HCT116 (cell line): ENCODE measurements around the gene HOXB7. TPM values are rescaled to one million over a fixed set of nuclear protein-coding genes. Genes with fewer than 3 reads are reported as not detected.

ENCODE experiments used
- ATAC-seq: fragments of 200-7000 bp; cut with Tn5 transposase; 2 replicates; pipeline ENCODE4 v1.9.1; 2020; ENCODE audit warnings: mild to moderate bottlenecking, moderate library complexity
- BruUV-seq: library from RNA; stranded (reverse); fragments of 400-500 nt; replicated peaks from 2 replicates; lab custom pipeline; 2021; lab: Mats Ljungman, UMichigan
- CTCF ChIA-PET: fragments of 300-600 bp; sonication (Branson Sonifier 250); formaldehyde crosslinking; loops from one replicate; lab custom pipeline; 2021; ENCODE audit warnings: antibody characterized with exemption; lab: Charles Lee
- POLR2A ChIA-PET: fragments of 300-600, 350-600 bp; sonication (Branson Sonifier 250); formaldehyde crosslinking; loops from one replicate; lab custom pipeline; 2021; ENCODE audit warnings: antibody characterized with exemption; lab: Charles Lee
- RAD21 ChIA-PET, 2 experiments: fragments of 300-600 bp; sonication (Branson Sonifier 250); formaldehyde crosslinking; loops; one replicate each; lab custom pipeline; 2023; ENCODE audit warnings: low total read pairs in 2 of 2; ENCODE audit not compliant: uncharacterized antibody in 2 of 2, unreplicated experiment in 2 of 2, low non-redundant PET in 1 of 2; lab: Charles Lee
- DNase-seq: peaks from one replicate; pipeline ENCODE4 v3.0.0-alpha.2; 2010; ENCODE audit warnings: low read depth, low spot score
- H2AFZ ChIP-seq: fragments of 200-600 bp; shearing (Covaris generic), sonication (generic); 2 replicates; pipeline ENCODE4 v1.6.1; 2017; ENCODE audit warnings: low read depth, mixed run types, mixed read lengths, antibody characterized with exemption, low read length; ENCODE audit not compliant: poor library complexity, severe bottlenecking
- H3K27ac ChIP-seq: 2 replicates; pipeline ENCODE4 v1.5.1; 2012; ENCODE audit warnings: low read depth, low read length
- H3K27me3 ChIP-seq: fragments of 200-600 bp; sonication (generic); 2 replicates; pipeline ENCODE4 v1.6.1; 2016; ENCODE audit warnings: mixed run types, low read length, mixed read lengths; ENCODE audit not compliant: insufficient read depth
- H3K36me3 ChIP-seq, 2 experiments: fragments of 200-500 bp in 1 of 2; fragments of 200-600 bp in 1 of 2; sonication (Bioruptor generic) in 1 of 2; sonication (generic) in 1 of 2; 2 replicates each; pipeline versions ENCODE4 v1.5.1 to v1.6.1; 2014 to 2016; ENCODE audit warnings: low read length in 2 of 2, inconsistent platforms in 1 of 2, mixed read lengths in 1 of 2, mixed run types in 1 of 2; ENCODE audit not compliant: insufficient read depth in 2 of 2, control insufficient read depth in 1 of 2
- H3K4me1 ChIP-seq, 2 experiments: fragments of 200-600 bp in 1 of 2; sonication (generic) in 1 of 2; 2 replicates each; pipeline versions ENCODE4 v1.5.1 to v1.6.1; 2012 to 2017; ENCODE audit warnings: low read length in 2 of 2, inconsistent platforms in 1 of 2, mild to moderate bottlenecking in 1 of 2, mixed read lengths in 1 of 2, mixed run types in 1 of 2, moderate library complexity in 1 of 2; ENCODE audit not compliant: insufficient read depth in 2 of 2, control insufficient read depth in 1 of 2
- H3K4me2 ChIP-seq: fragments of 200-600 bp; sonication (generic); 2 replicates; pipeline ENCODE4 v1.6.1; 2017; ENCODE audit warnings: mixed run types, low read length, mixed read lengths
- H3K4me3 ChIP-seq, 2 experiments: fragments of 200-600 bp in 1 of 2; sonication (generic) in 1 of 2; replicated peaks in 1 of 2; 2 replicates each; pipeline ENCODE4 v1.5.1; 2011 to 2016; ENCODE audit warnings: low read length in 2 of 2, control low read depth in 1 of 2, low read depth in 1 of 2, mild to moderate bottlenecking in 1 of 2, mixed read lengths in 1 of 2, mixed run types in 1 of 2
- H3K79me2 ChIP-seq: fragments of 200-600 bp; sonication (generic); 2 replicates; pipeline ENCODE4 v1.6.1; 2017; ENCODE audit warnings: mild to moderate bottlenecking, mixed run types, low read length, moderate library complexity, mixed read lengths; ENCODE audit not compliant: insufficient read depth
- H3K9ac ChIP-seq: fragments of 200-600 bp; sonication (generic); 2 replicates; pipeline ENCODE4 v1.6.1; 2016; ENCODE audit warnings: low read length, mixed read lengths
- H3K9me2 ChIP-seq: fragments of 200-600 bp; sonication (generic), shearing (Covaris generic); 2 replicates; pipeline ENCODE4 v1.6.1; 2017; ENCODE audit warnings: mixed run types, mild to moderate bottlenecking, moderate library complexity; ENCODE audit not compliant: insufficient read depth
- H3K9me3 ChIP-seq, 2 experiments: fragments of 200-500 bp in 1 of 2; fragments of 200-600 bp in 1 of 2; sonication (Bioruptor generic) in 1 of 2; sonication (generic) in 1 of 2; 2 replicates each; pipeline ENCODE4 v1.6.1; 2014 to 2017; ENCODE audit warnings: low read length in 2 of 2, mixed read lengths in 2 of 2, inconsistent platforms in 1 of 2, low read depth in 1 of 2, mild to moderate bottlenecking in 1 of 2, mixed run types in 1 of 2, moderate library complexity in 1 of 2; ENCODE audit not compliant: control insufficient read depth in 1 of 2, insufficient read depth in 1 of 2
- H4K20me1 ChIP-seq: fragments of 200-600 bp; sonication (generic), shearing (Covaris generic); 2 replicates; pipeline ENCODE4 v1.6.1; 2017; ENCODE audit warnings: mixed run types, mild to moderate bottlenecking, moderate library complexity; ENCODE audit not compliant: insufficient read depth
- CTCF ChIP-seq, 3 experiments: fragments of 200-600 bp in 1 of 3; sonication (generic) in 1 of 3; IDR thresholded peaks in 2 of 3; conservative IDR thresholded peaks in 1 of 3; 2 replicates each; pipeline ENCODE4 v1.5.1; 2012 to 2017; ENCODE audit warnings: low read depth in 2 of 3, low read length in 2 of 3, antibody characterized with exemption in 1 of 3, borderline replicate concordance in 1 of 3, control low read depth in 1 of 3, mild to moderate bottlenecking in 1 of 3, mixed read lengths in 1 of 3, mixed run types in 1 of 3, moderate library complexity in 1 of 3; ENCODE audit not compliant: insufficient read depth in 1 of 3
- EGR1 ChIP-seq: IDR thresholded peaks from 2 replicates; pipeline ENCODE4 v1.6.1; 2012; ENCODE audit warnings: low read depth
- EZH2phosphoT487 ChIP-seq: fragments of 200-600 bp; IDR thresholded peaks from 2 replicates; pipeline ENCODE4 v1.6.1; 2018; ENCODE audit warnings: antibody characterized with exemption, borderline replicate concordance
- FOSL1 ChIP-seq: IDR thresholded peaks from 2 replicates; pipeline ENCODE4 v1.6.1; 2012; ENCODE audit warnings: low read depth
- POLR2AphosphoS5 ChIP-seq: IDR thresholded peaks from 2 replicates; pipeline ENCODE4 v1.6.1; 2011; ENCODE audit warnings: mild to moderate bottlenecking, low read depth, low read length, moderate library complexity
- SP1 ChIP-seq: IDR thresholded peaks from 2 replicates; pipeline ENCODE4 v1.6.1; 2012; ENCODE audit warnings: low read depth
- SRF ChIP-seq: IDR thresholded peaks from 2 replicates; pipeline ENCODE4 v1.6.1; 2012; ENCODE audit warnings: low read depth
- YY1 ChIP-seq: IDR thresholded peaks from 2 replicates; pipeline ENCODE4 v1.6.1; 2011; ENCODE audit warnings: low read length, low read depth, moderate library complexity, mild to moderate bottlenecking; ENCODE audit not compliant: insufficient replicate concordance; ENCODE audit errors: extremely low read depth
- ZBTB33 ChIP-seq: IDR thresholded peaks from 2 replicates; pipeline ENCODE4 v1.6.1; 2011; ENCODE audit warnings: mild to moderate bottlenecking, low read length, moderate library complexity; ENCODE audit not compliant: insufficient replicate concordance; ENCODE audit errors: extremely low read depth
- ZNF274 ChIP-seq: fragments of 200-500 bp; sonication (Bioruptor generic); IDR thresholded peaks from 2 replicates; pipeline ENCODE4 v1.6.1; 2014; ENCODE audit warnings: mild to moderate bottlenecking, low read depth, low read length, inconsistent platforms
- intact Hi-C: fragments of 100-400 bp; cut with micrococcal nuclease; formaldehyde crosslinking; loops from 2 replicates; pipeline ENCODE4 v1.10.0; 2022
- total RNA-seq: library from RNA; stranded (reverse); gene quantifications from one replicate; pipeline ENCODE4 v1.2.1, GENCODE V29; 2021; ENCODE audit not compliant: unreplicated experiment

HOXB7 gene
- total RNA-seq, 1 experiment from 2014 or later: 33.6 TPM

- ChIA-PET CTCF (interaction anchor here (2.2 kb wide), 1 partner anchor 329 kb away, joined by 9 read pairs; no protein-coding TSS in a partner anchor), POLR2A (interaction anchor here (0.6 to 1.7 kb wide), 2 partner anchors 9 to 13 kb away, joined by 4 to 6 read pairs; partner anchors contain the start of gene HOXB6), RAD21 (no interaction called here)
- no peak overlapping the region for H3K27ac ChIP-seq
- H2AFZ ChIP-seq: no peak overlapping the region
- BruUV-seq: no TSS peak
- peaks cover 6 to 26% of the 10 kb centered on the region in 2 experiments; a peak in 3 of 4 replicates for H3K4me1 ChIP-seq
- ATAC-seq (no peak), DNase-seq (no peak)
- no peak overlapping the region for H3K4me3 ChIP-seq
- intact Hi-C loops: no loop called here
- peaks cover 57% of the 10 kb centered on the region for H3K79me2 ChIP-seq
- no peaks in the 10 kb centered on the region for H4K20me1 ChIP-seq
- TF ChIP-seq ZNF274 (no peak), EGR1 (no peak), POLR2AphosphoS5 (no peak), YY1 (no peak), SRF (no peak), EZH2phosphoT487 (no peak)
- H3K9ac ChIP-seq: no peak overlapping the region
- peaks cover 13 to 28% of the 10 kb centered on the region in 2 experiments; a peak in 3 of 4 replicates for H3K36me3 ChIP-seq
- H3K9me3 ChIP-seq: no peaks in the 10 kb centered on the region
- no peaks in the 10 kb centered on the region for H3K9me2 ChIP-seq
- no peak overlapping the region for H3K4me2 ChIP-seq
- no peaks in the 10 kb centered on the region for H3K27me3 ChIP-seq
Measured at GRCh38 chr17:48592057-48592514, 18.7 kb downstream of the HOXB7 start.

- H3K79me2 ChIP-seq: peaks cover 57% of the 10 kb centered on the region
- no peak for ATAC-seq
- no peak overlapping the region for H2AFZ ChIP-seq
- H3K9me2 ChIP-seq: no peaks in the 10 kb centered on the region
- no peaks in the 10 kb centered on the region for H4K20me1 ChIP-seq
- ChIA-PET CTCF (no interaction called here), RAD21 (no interaction called here), POLR2A (interaction anchor here (0.6 to 1.7 kb wide), 2 partner anchors 10 to 13 kb away, joined by 4 to 6 read pairs; partner anchors contain the start of gene HOXB6)
- H3K4me2 ChIP-seq: no peak overlapping the region
- intact Hi-C loops: no loop called here
- H3K27ac ChIP-seq: no peak overlapping the region
- no peak for TF ChIP-seq CTCF (IDR thresholded peaks at IDR 0.05 in 2 of 3, conservative IDR thresholded peaks at IDR 0.05 in 1 of 3; ENCODE audit: borderline replicate concordance in 1 of 3, insufficient read depth in 1 of 3, low read depth in 2 of 3, low read length in 2 of 3)
- no peak for TF ChIP-seq ZBTB33
- TF ChIP-seq SP1: no peak
- TF ChIP-seq FOSL1: no peak
- TF ChIP-seq EZH2phosphoT487: no peak
- H3K4me1 ChIP-seq: peaks cover 11 to 32% of the 10 kb centered on the region in 2 experiments; a peak in 3 of 4 replicates
- no peaks in the 10 kb centered on the region for H3K9me3 ChIP-seq
- H3K9ac ChIP-seq: no peak overlapping the region
- peaks cover 7 to 23% of the 10 kb centered on the region in 2 experiments; a peak in 3 of 4 replicates for H3K36me3 ChIP-seq
- DNase-seq: no peak
- no peak overlapping the region for H3K4me3 ChIP-seq
- H3K27me3 ChIP-seq: no peaks in the 10 kb centered on the region
- BruUV-seq: no TSS peak
Measured at GRCh38 chr17:48591255-48592056, 19.4 kb downstream of the HOXB7 start.
